HepG2 (cell line): ENCODE results near the gene STIM1. TPM values are rescaled to one million over a fixed set of nuclear protein-coding genes. Genes with fewer than 3 reads are reported as not detected.

Experiments used
- EHMT2 ChIP-seq: fragments of 200-600 bp; sonication (generic); IDR thresholded peaks from 2 replicates; pipeline ENCODE4 v1.7.0; 2017; ENCODE audit warnings: antibody characterized with exemption, low read depth, low read length, borderline replicate concordance
- FOXA3 ChIP-seq: IDR thresholded peaks from 2 replicates; pipeline ENCODE4 v1.6.1; 2016; ENCODE audit warnings: missing genetic modification reagents, missing compliant biosample characterization
- NFE2 ChIP-seq: sonication (generic); formaldehyde crosslinking; IDR thresholded peaks from 2 replicates; pipeline ENCODE4 v1.4.0; 2020; ENCODE audit warnings: missing genetic modification reagents
- ZKSCAN1 ChIP-seq: fragments of 150-350 bp; IDR thresholded peaks from 2 replicates; pipeline ENCODE4 v1.6.1; 2014; ENCODE audit warnings: low read length
- ZMYM2 ChIP-seq: sonication (generic); formaldehyde crosslinking; IDR thresholded peaks from 2 replicates; pipeline ENCODE4 v1.8.0; 2022; ENCODE audit warnings: mild to moderate bottlenecking, missing genetic modification reagents
- polyA plus RNA-seq, 8 experiments: library from polyadenylated mRNA; depleted of rRNA in 3 of 8; stranded (reverse) in 7 of 8; unstranded in 1 of 8; fragments of >200 nt; fragmentation: Illumina TruSeq in 4 of 8; extraction: Trizol in 4 of 8; gene quantifications; 2 replicates each; pipeline versions ENCODE4 v1.2.1 to v1.2.3, GENCODE V29; 2011 to 2016; ENCODE audit warnings: low read depth in 4 of 8, missing spikeins in 1 of 8, mixed read lengths in 1 of 8; ENCODE audit not compliant: insufficient read depth in 1 of 8
- total RNA-seq, 5 experiments: library from RNA; depleted of rRNA; stranded (reverse); fragments of >200 nt; fragmentation: Illumina TruSeq; extraction: Trizol; gene quantifications; 2 replicates each; pipeline ENCODE4 v1.2.3, GENCODE V29; 2016; ENCODE audit warnings: low read depth in 1 of 5
- TF ChIP-seq, protein P1 (sequence below): sonication (generic); formaldehyde crosslinking; IDR thresholded peaks from 2 replicates; pipeline ENCODE4 v1.4.0; 2020; ENCODE audit warnings: missing genetic modification reagents, borderline replicate concordance
- TF ChIP-seq, protein P2 (sequence below): IDR thresholded peaks from 2 replicates; pipeline ENCODE4 v1.4.0; 2020; ENCODE audit warnings: mild to moderate bottlenecking, missing genetic modification reagents
- TF ChIP-seq, protein P3 (sequence below): sonication (generic); formaldehyde crosslinking; IDR thresholded peaks from 2 replicates; pipeline ENCODE4 v1.4.0; 2020; ENCODE audit warnings: missing genetic modification reagents
- TF ChIP-seq, protein P4 (sequence below): sonication (generic); formaldehyde crosslinking; conservative IDR thresholded peaks from 2 replicates; pipeline ENCODE4 v1.8.0; 2022; ENCODE audit warnings: missing genetic modification reagents
- TF ChIP-seq, protein P5 (sequence below): sonication (generic); formaldehyde crosslinking; IDR thresholded peaks from 2 replicates; pipeline ENCODE4 v1.5.1; 2020; ENCODE audit warnings: mild to moderate bottlenecking, missing genetic modification reagents
- TF ChIP-seq, protein P6 (sequence below): IDR thresholded peaks from 2 replicates; pipeline ENCODE4 v1.6.1; 2016; ENCODE audit warnings: mild to moderate bottlenecking

STIM1 gene
- total and polyA plus RNA-seq, 2 of the 13 experiments (the other 11 are each of a cell fraction or from before 2014, with no cell fraction given): 19.2 to 28.5 TPM

DNA sequence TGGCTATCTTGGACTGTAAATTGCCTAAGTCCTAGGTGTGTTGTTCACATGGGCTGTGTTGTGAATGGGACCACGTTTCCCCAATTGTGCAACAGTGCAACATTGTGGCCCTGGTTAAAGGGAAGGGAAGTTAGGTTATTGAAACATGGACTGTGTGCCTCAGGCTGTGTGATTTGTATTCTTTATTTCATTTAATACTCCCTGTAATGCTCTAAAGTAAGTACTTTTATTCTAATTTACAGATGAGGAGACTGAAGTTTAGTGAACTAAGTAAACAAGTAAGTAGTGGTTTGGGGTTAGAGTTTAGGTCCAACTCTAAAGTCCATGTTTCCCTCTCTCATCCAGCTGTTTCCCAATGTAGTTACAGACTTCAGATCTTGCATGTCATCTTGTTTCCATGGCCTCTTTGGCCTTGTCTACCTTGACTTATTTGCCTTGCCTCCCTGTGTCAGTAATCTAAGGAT is 77.7 kb downstream of the STIM1 start (continued):
- TF ChIP-seq, protein P1, sequence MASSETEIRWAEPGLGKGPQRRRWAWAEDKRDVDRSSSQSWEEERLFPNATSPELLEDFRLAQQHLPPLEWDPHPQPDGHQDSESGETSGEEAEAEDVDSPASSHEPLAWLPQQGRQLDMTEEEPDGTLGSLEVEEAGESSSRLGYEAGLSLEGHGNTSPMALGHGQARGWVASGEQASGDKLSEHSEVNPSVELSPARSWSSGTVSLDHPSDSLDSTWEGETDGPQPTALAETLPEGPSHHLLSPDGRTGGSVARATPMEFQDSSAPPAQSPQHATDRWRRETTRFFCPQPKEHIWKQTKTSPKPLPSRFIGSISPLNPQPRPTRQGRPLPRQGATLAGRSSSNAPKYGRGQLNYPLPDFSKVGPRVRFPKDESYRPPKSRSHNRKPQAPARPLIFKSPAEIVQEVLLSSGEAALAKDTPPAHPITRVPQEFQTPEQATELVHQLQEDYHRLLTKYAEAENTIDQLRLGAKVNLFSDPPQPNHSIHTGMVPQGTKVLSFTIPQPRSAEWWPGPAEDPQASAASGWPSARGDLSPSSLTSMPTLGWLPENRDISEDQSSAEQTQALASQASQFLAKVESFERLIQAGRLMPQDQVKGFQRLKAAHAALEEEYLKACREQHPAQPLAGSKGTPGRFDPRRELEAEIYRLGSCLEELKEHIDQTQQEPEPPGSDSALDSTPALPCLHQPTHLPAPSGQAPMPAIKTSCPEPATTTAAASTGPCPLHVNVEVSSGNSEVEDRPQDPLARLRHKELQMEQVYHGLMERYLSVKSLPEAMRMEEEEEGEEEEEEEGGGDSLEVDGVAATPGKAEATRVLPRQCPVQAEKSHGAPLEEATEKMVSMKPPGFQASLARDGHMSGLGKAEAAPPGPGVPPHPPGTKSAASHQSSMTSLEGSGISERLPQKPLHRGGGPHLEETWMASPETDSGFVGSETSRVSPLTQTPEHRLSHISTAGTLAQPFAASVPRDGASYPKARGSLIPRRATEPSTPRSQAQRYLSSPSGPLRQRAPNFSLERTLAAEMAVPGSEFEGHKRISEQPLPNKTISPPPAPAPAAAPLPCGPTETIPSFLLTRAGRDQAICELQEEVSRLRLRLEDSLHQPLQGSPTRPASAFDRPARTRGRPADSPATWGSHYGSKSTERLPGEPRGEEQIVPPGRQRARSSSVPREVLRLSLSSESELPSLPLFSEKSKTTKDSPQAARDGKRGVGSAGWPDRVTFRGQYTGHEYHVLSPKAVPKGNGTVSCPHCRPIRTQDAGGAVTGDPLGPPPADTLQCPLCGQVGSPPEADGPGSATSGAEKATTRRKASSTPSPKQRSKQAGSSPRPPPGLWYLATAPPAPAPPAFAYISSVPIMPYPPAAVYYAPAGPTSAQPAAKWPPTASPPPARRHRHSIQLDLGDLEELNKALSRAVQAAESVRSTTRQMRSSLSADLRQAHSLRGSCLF (CRISPR knock-in tag): no peak
- no peak for TF ChIP-seq ZKSCAN1
- TF ChIP-seq FOXA3: peak; percentile 92
- TF ChIP-seq, protein P2, sequence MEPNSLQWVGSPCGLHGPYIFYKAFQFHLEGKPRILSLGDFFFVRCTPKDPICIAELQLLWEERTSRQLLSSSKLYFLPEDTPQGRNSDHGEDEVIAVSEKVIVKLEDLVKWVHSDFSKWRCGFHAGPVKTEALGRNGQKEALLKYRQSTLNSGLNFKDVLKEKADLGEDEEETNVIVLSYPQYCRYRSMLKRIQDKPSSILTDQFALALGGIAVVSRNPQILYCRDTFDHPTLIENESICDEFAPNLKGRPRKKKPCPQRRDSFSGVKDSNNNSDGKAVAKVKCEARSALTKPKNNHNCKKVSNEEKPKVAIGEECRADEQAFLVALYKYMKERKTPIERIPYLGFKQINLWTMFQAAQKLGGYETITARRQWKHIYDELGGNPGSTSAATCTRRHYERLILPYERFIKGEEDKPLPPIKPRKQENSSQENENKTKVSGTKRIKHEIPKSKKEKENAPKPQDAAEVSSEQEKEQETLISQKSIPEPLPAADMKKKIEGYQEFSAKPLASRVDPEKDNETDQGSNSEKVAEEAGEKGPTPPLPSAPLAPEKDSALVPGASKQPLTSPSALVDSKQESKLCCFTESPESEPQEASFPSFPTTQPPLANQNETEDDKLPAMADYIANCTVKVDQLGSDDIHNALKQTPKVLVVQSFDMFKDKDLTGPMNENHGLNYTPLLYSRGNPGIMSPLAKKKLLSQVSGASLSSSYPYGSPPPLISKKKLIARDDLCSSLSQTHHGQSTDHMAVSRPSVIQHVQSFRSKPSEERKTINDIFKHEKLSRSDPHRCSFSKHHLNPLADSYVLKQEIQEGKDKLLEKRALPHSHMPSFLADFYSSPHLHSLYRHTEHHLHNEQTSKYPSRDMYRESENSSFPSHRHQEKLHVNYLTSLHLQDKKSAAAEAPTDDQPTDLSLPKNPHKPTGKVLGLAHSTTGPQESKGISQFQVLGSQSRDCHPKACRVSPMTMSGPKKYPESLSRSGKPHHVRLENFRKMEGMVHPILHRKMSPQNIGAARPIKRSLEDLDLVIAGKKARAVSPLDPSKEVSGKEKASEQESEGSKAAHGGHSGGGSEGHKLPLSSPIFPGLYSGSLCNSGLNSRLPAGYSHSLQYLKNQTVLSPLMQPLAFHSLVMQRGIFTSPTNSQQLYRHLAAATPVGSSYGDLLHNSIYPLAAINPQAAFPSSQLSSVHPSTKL (CRISPR knock-in tag): peak; percentile 92
- peak; percentile 62; the same call in 1 of the 2 replicates for TF ChIP-seq EHMT2
- TF ChIP-seq, protein P3, sequence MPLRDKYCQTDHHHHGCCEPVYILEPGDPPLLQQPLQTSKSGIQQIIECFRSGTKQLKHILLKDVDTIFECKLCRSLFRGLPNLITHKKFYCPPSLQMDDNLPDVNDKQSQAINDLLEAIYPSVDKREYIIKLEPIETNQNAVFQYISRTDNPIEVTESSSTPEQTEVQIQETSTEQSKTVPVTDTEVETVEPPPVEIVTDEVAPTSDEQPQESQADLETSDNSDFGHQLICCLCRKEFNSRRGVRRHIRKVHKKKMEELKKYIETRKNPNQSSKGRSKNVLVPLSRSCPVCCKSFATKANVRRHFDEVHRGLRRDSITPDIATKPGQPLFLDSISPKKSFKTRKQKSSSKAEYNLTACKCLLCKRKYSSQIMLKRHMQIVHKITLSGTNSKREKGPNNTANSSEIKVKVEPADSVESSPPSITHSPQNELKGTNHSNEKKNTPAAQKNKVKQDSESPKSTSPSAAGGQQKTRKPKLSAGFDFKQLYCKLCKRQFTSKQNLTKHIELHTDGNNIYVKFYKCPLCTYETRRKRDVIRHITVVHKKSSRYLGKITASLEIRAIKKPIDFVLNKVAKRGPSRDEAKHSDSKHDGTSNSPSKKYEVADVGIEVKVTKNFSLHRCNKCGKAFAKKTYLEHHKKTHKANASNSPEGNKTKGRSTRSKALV (CRISPR knock-in tag): no peak
- TF ChIP-seq ZMYM2 (CRISPR knock-in tag): peak; percentile 79; the same call in 1 of the 2 replicates
- TF ChIP-seq, protein P4, sequence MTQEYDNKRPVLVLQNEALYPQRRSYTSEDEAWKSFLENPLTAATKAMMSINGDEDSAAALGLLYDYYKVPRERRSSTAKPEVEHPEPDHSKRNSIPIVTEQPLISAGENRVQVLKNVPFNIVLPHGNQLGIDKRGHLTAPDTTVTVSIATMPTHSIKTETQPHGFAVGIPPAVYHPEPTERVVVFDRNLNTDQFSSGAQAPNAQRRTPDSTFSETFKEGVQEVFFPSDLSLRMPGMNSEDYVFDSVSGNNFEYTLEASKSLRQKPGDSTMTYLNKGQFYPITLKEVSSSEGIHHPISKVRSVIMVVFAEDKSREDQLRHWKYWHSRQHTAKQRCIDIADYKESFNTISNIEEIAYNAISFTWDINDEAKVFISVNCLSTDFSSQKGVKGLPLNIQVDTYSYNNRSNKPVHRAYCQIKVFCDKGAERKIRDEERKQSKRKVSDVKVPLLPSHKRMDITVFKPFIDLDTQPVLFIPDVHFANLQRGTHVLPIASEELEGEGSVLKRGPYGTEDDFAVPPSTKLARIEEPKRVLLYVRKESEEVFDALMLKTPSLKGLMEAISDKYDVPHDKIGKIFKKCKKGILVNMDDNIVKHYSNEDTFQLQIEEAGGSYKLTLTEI (CRISPR knock-in tag): no peak
- no peak for TF ChIP-seq NFE2 (CRISPR knock-in tag)
- TF ChIP-seq, protein P5, sequence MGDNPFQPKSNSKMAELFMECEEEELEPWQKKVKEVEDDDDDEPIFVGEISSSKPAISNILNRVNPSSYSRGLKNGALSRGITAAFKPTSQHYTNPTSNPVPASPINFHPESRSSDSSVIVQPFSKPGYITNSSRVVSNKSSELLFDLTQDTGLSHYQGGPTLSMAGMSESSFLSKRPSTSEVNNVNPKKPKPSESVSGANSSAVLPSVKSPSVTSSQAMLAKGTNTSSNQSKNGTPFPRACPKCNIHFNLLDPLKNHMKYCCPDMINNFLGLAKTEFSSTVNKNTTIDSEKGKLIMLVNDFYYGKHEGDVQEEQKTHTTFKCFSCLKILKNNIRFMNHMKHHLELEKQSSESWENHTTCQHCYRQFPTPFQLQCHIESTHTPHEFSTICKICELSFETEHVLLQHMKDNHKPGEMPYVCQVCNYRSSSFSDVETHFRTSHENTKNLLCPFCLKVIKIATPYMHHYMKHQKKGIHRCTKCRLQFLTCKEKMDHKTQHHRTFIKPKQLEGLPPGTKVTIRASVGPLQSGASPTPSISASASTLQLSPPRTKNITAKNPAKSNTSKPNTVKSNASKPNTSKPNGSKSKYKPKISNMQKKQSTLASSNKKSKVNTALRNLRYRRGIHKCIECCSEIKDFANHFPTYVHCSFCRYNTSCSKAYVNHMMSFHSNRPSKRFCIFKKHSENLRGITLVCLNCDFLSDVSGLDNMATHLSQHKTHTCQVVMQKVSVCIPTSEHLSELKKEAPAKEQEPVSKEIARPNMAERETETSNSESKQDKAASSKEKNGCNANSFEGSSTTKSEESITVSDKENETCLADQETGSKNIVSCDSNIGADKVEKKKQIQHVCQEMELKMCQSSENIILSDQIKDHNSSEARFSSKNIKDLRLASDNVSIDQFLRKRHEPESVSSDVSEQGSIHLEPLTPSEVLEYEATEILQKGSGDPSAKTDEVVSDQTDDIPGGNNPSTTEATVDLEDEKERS (CRISPR knock-in tag): peak; percentile 93
- TF ChIP-seq, protein P6, sequence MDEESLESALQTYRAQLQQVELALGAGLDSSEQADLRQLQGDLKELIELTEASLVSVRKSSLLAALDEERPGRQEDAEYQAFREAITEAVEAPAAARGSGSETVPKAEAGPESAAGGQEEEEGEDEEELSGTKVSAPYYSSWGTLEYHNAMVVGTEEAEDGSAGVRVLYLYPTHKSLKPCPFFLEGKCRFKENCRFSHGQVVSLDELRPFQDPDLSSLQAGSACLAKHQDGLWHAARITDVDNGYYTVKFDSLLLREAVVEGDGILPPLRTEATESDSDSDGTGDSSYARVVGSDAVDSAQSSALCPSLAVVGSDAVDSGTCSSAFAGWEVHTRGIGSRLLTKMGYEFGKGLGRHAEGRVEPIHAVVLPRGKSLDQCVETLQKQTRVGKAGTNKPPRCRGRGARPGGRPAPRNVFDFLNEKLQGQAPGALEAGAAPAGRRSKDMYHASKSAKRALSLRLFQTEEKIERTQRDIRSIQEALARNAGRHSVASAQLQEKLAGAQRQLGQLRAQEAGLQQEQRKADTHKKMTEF (CRISPR knock-in tag): peak; percentile 64
